ENCODE results near the gene OPTC. TPM values are rescaled to one million over a fixed set of nuclear protein-coding genes. Genes with fewer than 3 reads are reported as not detected.

The OPTC gene
- not detected in 2 replicates for total RNA-seq (2016; rRNA removed; fragmentation: Illumina TruSeq; extraction: Trizol)
- not detected in 2 replicates for total RNA-seq (2016; cell fraction: cytosol; rRNA removed; fragmentation: Illumina TruSeq; extraction: Trizol; ENCODE audit: low read depth)
- not detected in 2 replicates for total RNA-seq (2016; cell fraction: insoluble cytoplasmic fraction; rRNA removed; fragmentation: Illumina TruSeq; extraction: Trizol)
- not detected in 2 replicates for total RNA-seq (2016; cell fraction: membrane; rRNA removed; fragmentation: Illumina TruSeq; extraction: Trizol)
- not detected in 2 replicates for total RNA-seq (2016; cell fraction: nucleus; rRNA removed; fragmentation: Illumina TruSeq; extraction: Trizol)
- polyA plus RNA-seq (2011; rRNA removed), result not detected in 2 replicates
- not detected in 2 replicates for polyA plus RNA-seq (2011; cell fraction: cytosol; rRNA removed)
- polyA plus RNA-seq (2011; cell fraction: nucleus; rRNA removed), result not detected in 2 replicates
- not detected in 2 replicates for polyA plus RNA-seq (2012)
- not detected in 2 replicates for polyA plus RNA-seq (2016; cell fraction: cytosol; fragmentation: Illumina TruSeq; extraction: Trizol; ENCODE audit: low read depth)
- polyA plus RNA-seq (2016; cell fraction: insoluble cytoplasmic fraction; fragmentation: Illumina TruSeq; extraction: Trizol; ENCODE audit: low read depth), result not detected in 2 replicates
- polyA plus RNA-seq (2016; cell fraction: membrane; fragmentation: Illumina TruSeq; extraction: Trizol; ENCODE audit: low read depth), result not detected in 2 replicates
- not detected in 2 replicates for polyA plus RNA-seq (2016; cell fraction: nucleus; fragmentation: Illumina TruSeq; extraction: Trizol; ENCODE audit: insufficient read depth, low read depth)
- not detected in 2 replicates for polyA minus RNA-seq (2011; rRNA and poly(A)+ RNA removed; ENCODE audit: low replicate concordance)
- not detected in 2 replicates for polyA minus RNA-seq (2011; cell fraction: cytosol; rRNA and poly(A)+ RNA removed)
- polyA minus RNA-seq (2011; cell fraction: nucleus; rRNA and poly(A)+ RNA removed), result not detected in 2 replicates
- not detected for Bru-seq, nascent RNA
- BruChase-seq, experiment 1, labeled RNA remaining after a 6-hour chase, result not detected
- BruChase-seq, experiment 2, labeled RNA remaining after a 2-hour chase, result not detected
- long read RNA-seq, experiment 1, result 0 reads
- long read RNA-seq, experiment 2, result 0 reads

- FAIRE-seq (no peak), DNase-seq (ENCODE audit: low spot score) (no peak), ATAC-seq (no peak)
- Histone ChIP-seq H3K36me3 (replicated peaks in 1 of 2; ENCODE audit: control insufficient read depth in 1 of 2, insufficient read depth in 2 of 2, low read length in 2 of 2) (no peaks in the 10 kb centered on the region), H4K20me1 (ENCODE audit: insufficient read depth, low read length) (no peaks in the 10 kb centered on the region), H3K4me3 (replicated peaks in 1 of 3; ENCODE audit: insufficient read depth in 1 of 3, low read depth in 2 of 3, low read length in 3 of 3) (no peak within 1 kb of the TSS), H3K27me3 (ENCODE audit: control insufficient read depth in 1 of 2, insufficient read depth in 2 of 2, low read length in 2 of 2) (peaks cover 2 to 34% of the 10 kb centered on the region in 2 experiments; a peak in 3 of 5 replicates), H3K4me2 (ENCODE audit: low read depth, low read length) (no peak within 1 kb of the TSS), H3K27ac (ENCODE audit: extremely low read length, insufficient read depth, low read length) (no peak within 1 kb of the TSS), H3K4me1 (ENCODE audit: insufficient read depth, low read length) (no peaks in the 10 kb centered on the region), H3K9me3 (ENCODE audit: low read length) (no peaks in the 10 kb centered on the region), H3K79me2 (ENCODE audit: insufficient read depth, low read length) (no peaks in the 10 kb centered on the region), H2AFZ (ENCODE audit: low read length) (no peak within 1 kb of the TSS), H3K9ac (ENCODE audit: insufficient read depth, low read depth, low read length) (no peak within 1 kb of the TSS)
- ChIA-PET CTCF (ENCODE audit: low intra/inter-chr PET ratio, low total read pairs) (no interaction called here), POLR2A (no interaction called here)
- intact Hi-C loops (cut with micrococcal nuclease; ENCODE audit: unreplicated experiment) (no loop called here), in situ Hi-C loops (cut with HindIII; ENCODE audit: extremely low pct_ligation_motif_present, low pct_unique_long_range_greater_than_20kb) (no loop called here)
- BruUV-seq (replicated peaks), result no TSS peak
- TF ChIP-seq SOX6 (IDR thresholded peaks at IDR 0.05), result no peak
- no peak for TF ChIP-seq SOX6 (CRISPR knock-in tag; IDR thresholded peaks at IDR 0.05)
- TF ChIP-seq NCOA2 (CRISPR knock-in tag; IDR thresholded peaks at IDR 0.05), result no peak
- TF ChIP-seq ZNF253 (CRISPR knock-in tag; IDR thresholded peaks at IDR 0.05; ENCODE audit: borderline replicate concordance), result no peak
- TF ChIP-seq, protein P1, sequence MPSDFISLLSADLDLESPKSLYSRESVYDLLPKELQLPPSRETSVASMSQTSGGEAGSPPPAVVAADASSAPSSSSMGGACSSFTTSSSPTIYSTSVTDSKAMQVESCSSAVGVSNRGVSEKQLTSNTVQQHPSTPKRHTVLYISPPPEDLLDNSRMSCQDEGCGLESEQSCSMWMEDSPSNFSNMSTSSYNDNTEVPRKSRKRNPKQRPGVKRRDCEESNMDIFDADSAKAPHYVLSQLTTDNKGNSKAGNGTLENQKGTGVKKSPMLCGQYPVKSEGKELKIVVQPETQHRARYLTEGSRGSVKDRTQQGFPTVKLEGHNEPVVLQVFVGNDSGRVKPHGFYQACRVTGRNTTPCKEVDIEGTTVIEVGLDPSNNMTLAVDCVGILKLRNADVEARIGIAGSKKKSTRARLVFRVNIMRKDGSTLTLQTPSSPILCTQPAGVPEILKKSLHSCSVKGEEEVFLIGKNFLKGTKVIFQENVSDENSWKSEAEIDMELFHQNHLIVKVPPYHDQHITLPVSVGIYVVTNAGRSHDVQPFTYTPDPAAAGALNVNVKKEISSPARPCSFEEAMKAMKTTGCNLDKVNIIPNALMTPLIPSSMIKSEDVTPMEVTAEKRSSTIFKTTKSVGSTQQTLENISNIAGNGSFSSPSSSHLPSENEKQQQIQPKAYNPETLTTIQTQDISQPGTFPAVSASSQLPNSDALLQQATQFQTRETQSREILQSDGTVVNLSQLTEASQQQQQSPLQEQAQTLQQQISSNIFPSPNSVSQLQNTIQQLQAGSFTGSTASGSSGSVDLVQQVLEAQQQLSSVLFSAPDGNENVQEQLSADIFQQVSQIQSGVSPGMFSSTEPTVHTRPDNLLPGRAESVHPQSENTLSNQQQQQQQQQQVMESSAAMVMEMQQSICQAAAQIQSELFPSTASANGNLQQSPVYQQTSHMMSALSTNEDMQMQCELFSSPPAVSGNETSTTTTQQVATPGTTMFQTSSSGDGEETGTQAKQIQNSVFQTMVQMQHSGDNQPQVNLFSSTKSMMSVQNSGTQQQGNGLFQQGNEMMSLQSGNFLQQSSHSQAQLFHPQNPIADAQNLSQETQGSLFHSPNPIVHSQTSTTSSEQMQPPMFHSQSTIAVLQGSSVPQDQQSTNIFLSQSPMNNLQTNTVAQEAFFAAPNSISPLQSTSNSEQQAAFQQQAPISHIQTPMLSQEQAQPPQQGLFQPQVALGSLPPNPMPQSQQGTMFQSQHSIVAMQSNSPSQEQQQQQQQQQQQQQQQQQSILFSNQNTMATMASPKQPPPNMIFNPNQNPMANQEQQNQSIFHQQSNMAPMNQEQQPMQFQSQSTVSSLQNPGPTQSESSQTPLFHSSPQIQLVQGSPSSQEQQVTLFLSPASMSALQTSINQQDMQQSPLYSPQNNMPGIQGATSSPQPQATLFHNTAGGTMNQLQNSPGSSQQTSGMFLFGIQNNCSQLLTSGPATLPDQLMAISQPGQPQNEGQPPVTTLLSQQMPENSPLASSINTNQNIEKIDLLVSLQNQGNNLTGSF (CRISPR knock-in tag; IDR thresholded peaks at IDR 0.05), result no peak
- no peak for TF ChIP-seq CAMTA2 (CRISPR knock-in tag; IDR thresholded peaks at IDR 0.05; ENCODE audit: borderline replicate concordance)
- no peak for TF ChIP-seq ZFAT (CRISPR knock-in tag; conservative IDR thresholded peaks at IDR 0.05)
- TF ChIP-seq, protein P2, sequence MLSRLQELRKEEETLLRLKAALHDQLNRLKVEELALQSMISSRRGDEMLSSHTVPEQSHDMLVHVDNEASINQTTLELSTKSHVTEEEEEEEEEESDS (CRISPR knock-in tag; IDR thresholded peaks at IDR 0.05; ENCODE audit: borderline replicate concordance), result no peak
- TF ChIP-seq ZSCAN29 (CRISPR knock-in tag; conservative IDR thresholded peaks at IDR 0.05), result no peak
- TF ChIP-seq HMGA1 (CRISPR knock-in tag; conservative IDR thresholded peaks at IDR 0.05), result no peak
- TF ChIP-seq, protein P3, sequence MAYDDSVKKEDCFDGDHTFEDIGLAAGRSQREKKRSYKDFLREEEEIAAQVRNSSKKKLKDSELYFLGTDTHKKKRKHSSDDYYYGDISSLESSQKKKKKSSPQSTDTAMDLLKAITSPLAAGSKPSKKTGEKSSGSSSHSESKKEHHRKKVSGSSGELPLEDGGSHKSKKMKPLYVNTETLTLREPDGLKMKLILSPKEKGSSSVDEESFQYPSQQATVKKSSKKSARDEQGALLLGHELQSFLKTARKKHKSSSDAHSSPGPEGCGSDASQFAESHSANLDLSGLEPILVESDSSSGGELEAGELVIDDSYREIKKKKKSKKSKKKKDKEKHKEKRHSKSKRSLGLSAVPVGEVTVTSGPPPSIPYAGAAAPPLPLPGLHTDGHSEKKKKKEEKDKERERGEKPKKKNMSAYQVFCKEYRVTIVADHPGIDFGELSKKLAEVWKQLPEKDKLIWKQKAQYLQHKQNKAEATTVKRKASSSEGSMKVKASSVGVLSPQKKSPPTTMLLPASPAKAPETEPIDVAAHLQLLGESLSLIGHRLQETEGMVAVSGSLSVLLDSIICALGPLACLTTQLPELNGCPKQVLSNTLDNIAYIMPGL (CRISPR knock-in tag; IDR thresholded peaks at IDR 0.05; ENCODE audit: borderline replicate concordance in 1 of 2, low read depth in 1 of 2), result no peak
- no peak for TF ChIP-seq GATAD2A (CRISPR knock-in tag; IDR thresholded peaks at IDR 0.05)
- no peak for TF ChIP-seq ZC3H4 (CRISPR knock-in tag; IDR thresholded peaks at IDR 0.05; ENCODE audit: borderline replicate concordance)
- no peak for TF ChIP-seq ZNF891 (CRISPR knock-in tag; IDR thresholded peaks at IDR 0.05)
- TF ChIP-seq FOXJ3 (CRISPR knock-in tag; IDR thresholded peaks at IDR 0.05; ENCODE audit: borderline replicate concordance), result no peak
- WGBS (ENCODE audit: low lambda C conversion rate), result 43% methylated on average over 5 of the region's 5 CpGs
Observed at GRCh38 chr1:203493901-203494300, at the start of gene OPTC. Gene OPTC, plus strand, starts transcription at chr1:203494153. Its CDS starts 1,853 bp downstream, at chr1:203496006.

Data from HepG2 (cell line).